K562 (cell line): Measurements from ENCODE around the gene OSGIN1.

Experiments used
- CEBPB ChIP-seq: fragments of 450-650 bp; IDR thresholded peaks from 2 replicates; pipeline ENCODE4 v1.6.1; 2016; ENCODE audit warnings: missing genetic modification characterization, missing compliant biosample characterization
- CHD4 ChIP-seq: fragments of 200-600 bp; sonication (generic); IDR thresholded peaks from 3 replicates; pipeline ENCODE4 v1.6.1; 2012; ENCODE audit warnings: low read depth, mild to moderate bottlenecking, mixed read lengths, low read length, inconsistent platforms; ENCODE audit not compliant: insufficient read depth, insufficient replicate concordance, poor library complexity, severe bottlenecking
- E2F3 ChIP-seq: fragments of 250-450 bp; sonication (Bioruptor Pico); IDR thresholded peaks from 2 replicates; pipeline ENCODE4 v1.4.0; 2020; ENCODE audit warnings: mild to moderate bottlenecking
- ELF1 ChIP-seq: fragments of 200-800 bp; sonication (Bioruptor generic); IDR thresholded peaks from 2 replicates; pipeline ENCODE4 v1.6.1; 2016; ENCODE audit warnings: missing genetic modification characterization, missing compliant biosample characterization
- IFI16 ChIP-seq: fragments of 250-450 bp; sonication (Bioruptor Pico); IDR thresholded peaks from 2 replicates; pipeline ENCODE4 v2.1.2; 2022; ENCODE audit warnings: mild to moderate bottlenecking, inconsistent platforms
- PHF8 ChIP-seq: fragments of 200-600 bp; sonication (generic); IDR thresholded peaks from 2 replicates; pipeline ENCODE4 v1.6.1; 2012; ENCODE audit warnings: mixed run types, mild to moderate bottlenecking, inconsistent platforms, low read length, moderate library complexity, borderline replicate concordance
- POLR2AphosphoS2 ChIP-seq: IDR thresholded peaks from 2 replicates; pipeline ENCODE4 v1.6.1; 2012; ENCODE audit warnings: low read length, improper control_type of control experiment
- POLR2AphosphoS5 ChIP-seq: IDR thresholded peaks from 2 replicates; pipeline ENCODE4 v1.6.1; 2011; ENCODE audit warnings: mild to moderate bottlenecking, low read depth, low read length, moderate library complexity; ENCODE audit not compliant: control insufficient read depth, insufficient read depth
- SP1 ChIP-seq: sonication (generic); formaldehyde crosslinking; IDR thresholded peaks from 2 replicates; pipeline ENCODE4 v1.8.1; 2022; ENCODE audit warnings: mild to moderate bottlenecking, missing genetic modification reagents
- ZNF384 ChIP-seq: IDR thresholded peaks from 2 replicates; pipeline ENCODE4 v1.6.1; 2012; ENCODE audit warnings: low read depth, low read length, improper control_type of control experiment
- TF ChIP-seq, protein P1 (sequence below): sonication (generic); formaldehyde crosslinking; IDR thresholded peaks from 2 replicates; pipeline ENCODE4 v1.8.0; 2022; ENCODE audit warnings: missing genetic modification reagents, mild to moderate bottlenecking, borderline replicate concordance
- TF ChIP-seq, protein P2 (sequence below), 2 experiments: fragments of 450-650 bp in 1 of 2; sonication (generic) in 1 of 2; formaldehyde crosslinking in 1 of 2; IDR thresholded peaks in 1 of 2; conservative IDR thresholded peaks in 1 of 2; 2 replicates each; pipeline versions ENCODE4 v1.6.1 to v1.8.1; 2016 to 2023; ENCODE audit warnings: mild to moderate bottlenecking in 2 of 2, moderate library complexity in 2 of 2, inconsistent platforms in 1 of 2, missing genetic modification reagents in 1 of 2
- TF ChIP-seq, protein P3 (sequence below): fragments of 450-650 bp; conservative IDR thresholded peaks from 2 replicates; pipeline ENCODE4 v1.6.1; 2016; ENCODE audit warnings: missing genetic modification characterization, low read depth, mild to moderate bottlenecking, control low read depth, missing compliant biosample characterization

DNA sequence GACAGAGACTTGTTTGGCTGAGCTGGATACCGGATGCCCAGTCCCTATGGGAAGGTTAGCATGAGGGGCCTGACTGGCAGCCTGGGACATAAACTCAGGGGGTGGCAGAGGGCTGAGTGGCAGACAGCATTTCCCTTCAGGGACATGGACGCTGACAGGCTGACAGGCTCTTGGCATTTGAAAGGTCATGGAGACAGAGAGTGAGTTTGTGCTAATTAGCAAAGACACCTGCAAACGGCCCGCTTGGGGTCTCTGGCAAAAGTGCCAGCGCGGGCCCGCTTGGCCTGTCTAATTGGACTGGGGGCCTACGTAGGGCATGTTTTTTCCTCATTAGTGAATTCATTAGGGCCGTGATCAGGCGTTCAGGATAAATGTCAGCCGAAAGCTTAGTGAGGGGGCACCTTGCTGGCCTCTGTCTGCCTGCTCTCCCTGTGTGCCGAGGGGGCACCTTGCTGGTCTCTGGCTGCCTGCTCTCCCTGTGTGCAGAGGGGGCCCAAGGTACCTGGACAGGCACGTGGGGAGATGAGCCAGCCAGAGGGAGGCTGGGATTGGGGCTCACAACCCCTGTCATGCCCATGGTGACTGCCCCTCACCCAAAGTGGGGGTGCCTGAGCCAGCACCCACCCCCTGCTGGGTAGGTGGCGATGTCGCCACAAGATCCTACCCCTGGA lies 22.7 kb downstream of the OSGIN1 start:
- TF ChIP-seq E2F3 (CRISPR knock-in tag) (no peak), PHF8 (no peak), POLR2AphosphoS5 (no peak), ELF1 (tag) (no peak), CHD4 (no peak), POLR2AphosphoS2 (no peak), ZNF384 (no peak), CEBPB (tag) (no peak), SP1 (no peak), IFI16 (CRISPR knock-in tag) (no peak)
- TF ChIP-seq, protein P1, sequence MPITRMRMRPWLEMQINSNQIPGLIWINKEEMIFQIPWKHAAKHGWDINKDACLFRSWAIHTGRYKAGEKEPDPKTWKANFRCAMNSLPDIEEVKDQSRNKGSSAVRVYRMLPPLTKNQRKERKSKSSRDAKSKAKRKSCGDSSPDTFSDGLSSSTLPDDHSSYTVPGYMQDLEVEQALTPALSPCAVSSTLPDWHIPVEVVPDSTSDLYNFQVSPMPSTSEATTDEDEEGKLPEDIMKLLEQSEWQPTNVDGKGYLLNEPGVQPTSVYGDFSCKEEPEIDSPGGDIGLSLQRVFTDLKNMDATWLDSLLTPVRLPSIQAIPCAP (CRISPR knock-in tag), result no peak
- TF ChIP-seq, protein P2, sequence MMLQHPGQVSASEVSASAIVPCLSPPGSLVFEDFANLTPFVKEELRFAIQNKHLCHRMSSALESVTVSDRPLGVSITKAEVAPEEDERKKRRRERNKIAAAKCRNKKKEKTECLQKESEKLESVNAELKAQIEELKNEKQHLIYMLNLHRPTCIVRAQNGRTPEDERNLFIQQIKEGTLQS (IDR thresholded peaks at IDR 0.05), result no peak
- TF ChIP-seq, protein P2 (CRISPR knock-in tag; conservative IDR thresholded peaks at IDR 0.05), result no peak
- TF ChIP-seq, protein P3, sequence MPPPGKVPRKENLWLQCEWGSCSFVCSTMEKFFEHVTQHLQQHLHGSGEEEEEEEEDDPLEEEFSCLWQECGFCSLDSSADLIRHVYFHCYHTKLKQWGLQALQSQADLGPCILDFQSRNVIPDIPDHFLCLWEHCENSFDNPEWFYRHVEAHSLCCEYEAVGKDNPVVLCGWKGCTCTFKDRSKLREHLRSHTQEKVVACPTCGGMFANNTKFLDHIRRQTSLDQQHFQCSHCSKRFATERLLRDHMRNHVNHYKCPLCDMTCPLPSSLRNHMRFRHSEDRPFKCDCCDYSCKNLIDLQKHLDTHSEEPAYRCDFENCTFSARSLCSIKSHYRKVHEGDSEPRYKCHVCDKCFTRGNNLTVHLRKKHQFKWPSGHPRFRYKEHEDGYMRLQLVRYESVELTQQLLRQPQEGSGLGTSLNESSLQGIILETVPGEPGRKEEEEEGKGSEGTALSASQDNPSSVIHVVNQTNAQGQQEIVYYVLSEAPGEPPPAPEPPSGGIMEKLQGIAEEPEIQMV (tag), result no peak
